Adrenal gland (tissue), 5 donors: ENCODE results near the gene VDAC1.

Experiments used
- POLR2A ChIP-seq, 2 donors: fragments of 450-650 bp; IDR thresholded peaks; one replicate each; pipeline ENCODE4 v1.6.1; 2017; ENCODE audit warnings: antibody characterized with exemption in 2 of 2, mild to moderate bottlenecking in 2 of 2, moderate library complexity in 1 of 2
- TF ChIP-seq, protein P1 (sequence below), 6 experiments: fragments of 450-650 bp in 4 of 6; fragments of 200-600 bp in 2 of 6; sonication (generic) in 1 of 6; IDR thresholded peaks; 1 replicate in 5 of 6; 2 replicates in 1 of 6; pipeline versions ENCODE4 v1.5.1 to v1.8.0; 2016 to 2021; ENCODE audit warnings: antibody characterized with exemption in 6 of 6, mild to moderate bottlenecking in 2 of 6, moderate library complexity in 1 of 6
- donor health status: DM: no; HTN: no; CAD: no.

DNA sequence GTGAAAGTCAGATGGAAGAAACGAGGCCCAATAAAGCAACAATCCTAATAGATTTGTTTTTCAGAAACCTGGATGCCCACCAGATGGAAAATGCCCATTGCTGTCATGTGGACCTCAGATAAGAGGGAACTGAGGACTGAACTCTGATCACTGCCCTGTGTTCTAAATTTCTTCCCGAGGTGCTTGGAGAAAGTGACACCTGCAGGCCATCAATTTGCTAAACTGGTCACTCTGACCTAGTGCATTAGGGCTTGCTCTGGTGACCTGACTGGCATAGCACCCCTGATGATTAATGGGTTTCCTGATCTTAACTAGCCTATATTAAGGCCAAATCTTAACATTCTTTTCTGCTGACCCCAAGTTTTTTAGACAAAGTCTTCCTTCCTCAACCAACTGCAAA is 32.4 kb upstream of the VDAC1 start:
- TF ChIP-seq, protein P1, sequence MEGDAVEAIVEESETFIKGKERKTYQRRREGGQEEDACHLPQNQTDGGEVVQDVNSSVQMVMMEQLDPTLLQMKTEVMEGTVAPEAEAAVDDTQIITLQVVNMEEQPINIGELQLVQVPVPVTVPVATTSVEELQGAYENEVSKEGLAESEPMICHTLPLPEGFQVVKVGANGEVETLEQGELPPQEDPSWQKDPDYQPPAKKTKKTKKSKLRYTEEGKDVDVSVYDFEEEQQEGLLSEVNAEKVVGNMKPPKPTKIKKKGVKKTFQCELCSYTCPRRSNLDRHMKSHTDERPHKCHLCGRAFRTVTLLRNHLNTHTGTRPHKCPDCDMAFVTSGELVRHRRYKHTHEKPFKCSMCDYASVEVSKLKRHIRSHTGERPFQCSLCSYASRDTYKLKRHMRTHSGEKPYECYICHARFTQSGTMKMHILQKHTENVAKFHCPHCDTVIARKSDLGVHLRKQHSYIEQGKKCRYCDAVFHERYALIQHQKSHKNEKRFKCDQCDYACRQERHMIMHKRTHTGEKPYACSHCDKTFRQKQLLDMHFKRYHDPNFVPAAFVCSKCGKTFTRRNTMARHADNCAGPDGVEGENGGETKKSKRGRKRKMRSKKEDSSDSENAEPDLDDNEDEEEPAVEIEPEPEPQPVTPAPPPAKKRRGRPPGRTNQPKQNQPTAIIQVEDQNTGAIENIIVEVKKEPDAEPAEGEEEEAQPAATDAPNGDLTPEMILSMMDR (IDR thresholded peaks at IDR 0.05) = no peak
- TF ChIP-seq POLR2A (IDR thresholded peaks at IDR 0.05) = no peak
